ENCODE data around the gene VEPH1. TPM values are rescaled to one million over a fixed set of nuclear protein-coding genes. Genes with fewer than 3 reads are reported as not detected.

Gene VEPH1
- total and polyA plus RNA-seq, 9 of the 15 experiments (the other 6 are each of a cell fraction or from before 2014, with no cell fraction given) = 4.5 to 15.6 (median 5.8) TPM

DNA sequence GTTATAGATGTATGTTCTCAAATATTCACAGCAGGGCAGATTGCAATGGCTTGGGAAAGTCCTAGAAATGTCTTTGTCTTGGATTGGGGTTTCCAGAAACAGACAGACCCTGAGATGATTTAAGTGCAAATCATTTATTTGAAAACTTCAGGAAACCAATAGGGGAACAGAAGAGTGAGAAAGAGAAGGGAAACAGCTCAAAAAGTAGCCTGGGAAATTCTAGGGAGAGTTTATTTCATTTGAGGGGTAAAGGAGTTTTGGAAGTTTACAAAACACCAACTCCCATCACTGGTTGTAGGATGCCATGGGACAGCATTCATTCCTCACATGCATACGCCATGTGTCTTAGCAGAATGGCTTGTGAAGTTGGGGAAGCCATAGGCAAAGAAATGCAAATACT is 98.8 kb downstream of the VEPH1 start:
- in situ Hi-C loops (cut with MboI) = no loop called here
- 0% methylated on average over 1 of the region's 1 CpG for WGBS (ENCODE audit: insufficient coverage, low coverage, missing lambda C conversion rate)

DNA sequence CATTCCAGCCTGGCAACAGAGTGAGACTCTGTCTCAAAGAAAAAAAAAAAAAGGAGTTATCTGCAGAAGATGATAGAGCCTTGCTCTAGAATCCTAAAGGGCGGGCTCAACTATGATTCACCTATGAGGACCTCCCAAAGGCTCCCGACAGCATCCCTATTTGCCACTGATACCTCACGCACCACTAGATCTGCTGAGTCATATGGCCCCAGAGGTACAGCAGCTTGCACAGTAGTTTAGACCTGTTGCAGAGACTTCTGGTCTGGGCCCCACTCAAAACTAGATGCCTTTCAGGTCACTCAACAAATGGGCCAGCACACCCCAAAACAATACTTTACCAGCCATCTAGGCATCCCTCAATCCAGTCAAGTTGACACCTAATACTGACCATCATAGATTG is 104.6 kb downstream of the VEPH1 start:
- no peak for TF ChIP-seq FUS (optimal IDR thresholded peaks at IDR 0.05; ENCODE audit: low read depth, low read length)
- no peak for TF ChIP-seq ETV6 (IDR thresholded peaks at IDR 0.05; ENCODE audit: borderline replicate concordance in 1 of 2, low read depth in 2 of 2, low read length in 1 of 2)
- no peak for TF ChIP-seq ETV6 (CRISPR knock-in tag; IDR thresholded peaks at IDR 0.05; ENCODE audit: borderline replicate concordance)
- TF ChIP-seq NFE2L1 (tag; IDR thresholded peaks at IDR 0.05; ENCODE audit: borderline replicate concordance, low read depth) = peak; percentile 57; the same call in 1 of the 2 replicates
- TF ChIP-seq ZNF316 (IDR thresholded peaks at IDR 0.05) = peak; percentile 40; the same call in 1 of the 2 replicates
- TF ChIP-seq MAFF (IDR thresholded peaks at IDR 0.05; ENCODE audit: low read length) = peak; percentile 48; the same call in 1 of the 2 replicates
- TF ChIP-seq C11orf30 (IDR thresholded peaks at IDR 0.05; ENCODE audit: low read depth) = peak; percentile 61; the same call in 1 of the 2 replicates
- TF ChIP-seq MAFG (tag; conservative IDR thresholded peaks at IDR 0.05) = peak; percentile 74
- no peak for TF ChIP-seq LARP7 (IDR thresholded peaks at IDR 0.05)
- peak; percentile 23; the same call in 1 of the 2 replicates for TF ChIP-seq MAFK (IDR thresholded peaks at IDR 0.05; ENCODE audit: low read length)
- TF ChIP-seq E2F3 (CRISPR knock-in tag; IDR thresholded peaks at IDR 0.05) = no peak
- TF ChIP-seq NFE2 (IDR thresholded peaks at IDR 0.05; ENCODE audit: low read depth) = peak; percentile 83
- no peak for TF ChIP-seq ZNF124 (CRISPR knock-in tag; IDR thresholded peaks at IDR 0.05)
- intact Hi-C loops (cut with micrococcal nuclease) = no loop called here
- ChIA-PET POLR2A (no interaction called here), CTCF (ENCODE audit: low intra/inter-chr PET ratio) (no interaction called here)
- Histone ChIP-seq H3K27me3 (ENCODE audit: control insufficient read depth in 2 of 2, insufficient read depth in 2 of 2, low read length in 2 of 2) (peaks cover 0 to 5% of the 10 kb centered on the region in 2 experiments; a peak in 1 of 5 replicates), H3K4me3 (no peak overlapping the region), H3K9me3 (replicated peaks; ENCODE audit: control insufficient read depth, insufficient read depth, low read depth, low read length) (no peaks in the 10 kb centered on the region), H3K27ac (ENCODE audit: extremely low read depth, low read depth, low read length) (no peak overlapping the region), H3K9ac (ENCODE audit: insufficient read depth in 1 of 2, low read depth in 2 of 2, low read length in 2 of 2) (no peak overlapping the region), H2AFZ (ENCODE audit: low read depth, low read length) (no peak overlapping the region), H3K4me1 (replicated peaks in 1 of 2; ENCODE audit: control insufficient read depth in 2 of 2, insufficient read depth in 2 of 2, low read length in 2 of 2) (no peaks in the 10 kb centered on the region), H3K9me1 (ENCODE audit: control insufficient read depth, insufficient read depth, low read length) (no peaks in the 10 kb centered on the region), H4K20me1 (replicated peaks; ENCODE audit: control insufficient read depth, insufficient read depth, low read length) (no peaks in the 10 kb centered on the region), H3K4me2 (ENCODE audit: insufficient read depth, low read length) (no peak overlapping the region), H3K79me2 (ENCODE audit: control insufficient read depth, insufficient read depth, low read length) (no peaks in the 10 kb centered on the region), H3K36me3 (ENCODE audit: control insufficient read depth, insufficient read depth, low read length) (no peaks in the 10 kb centered on the region)
- ATAC-seq (0 out of 3 replicates have a peak, but pooled peaks have one; percentile 32), DNase-seq (ENCODE audit: extremely low read depth in 1 of 4, low spot score in 3 of 4) (peak in 1 of 4 experiments; percentile 18), FAIRE-seq (no peak)
- BruUV-seq (replicated peaks) = no TSS peak
- in situ Hi-C loops (cut with MboI) = no loop called here
- 15% methylated on average over 3 of the region's 3 CpGs for WGBS (ENCODE audit: insufficient coverage, low coverage, missing lambda C conversion rate)

More for the DNA sequence above, 98.8 kb downstream of the VEPH1 start:
- no peak for TF ChIP-seq MBD2 (IDR thresholded peaks at IDR 0.05; ENCODE audit: borderline replicate concordance, low read depth)
- TF ChIP-seq ERF (CRISPR knock-in tag; IDR thresholded peaks at IDR 0.05) = no peak
- TF ChIP-seq, protein P1, sequence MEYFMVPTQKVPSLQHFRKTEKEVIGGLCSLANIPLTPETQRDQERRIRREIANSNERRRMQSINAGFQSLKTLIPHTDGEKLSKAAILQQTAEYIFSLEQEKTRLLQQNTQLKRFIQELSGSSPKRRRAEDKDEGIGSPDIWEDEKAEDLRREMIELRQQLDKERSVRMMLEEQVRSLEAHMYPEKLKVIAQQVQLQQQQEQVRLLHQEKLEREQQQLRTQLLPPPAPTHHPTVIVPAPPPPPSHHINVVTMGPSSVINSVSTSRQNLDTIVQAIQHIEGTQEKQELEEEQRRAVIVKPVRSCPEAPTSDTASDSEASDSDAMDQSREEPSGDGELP (CRISPR knock-in tag; IDR thresholded peaks at IDR 0.05; ENCODE audit: borderline replicate concordance) = no peak
- no peak for TF ChIP-seq NR4A1 (CRISPR knock-in tag; IDR thresholded peaks at IDR 0.05)
- TF ChIP-seq NR4A1 (tag; IDR thresholded peaks at IDR 0.05) = no peak
- TF ChIP-seq, protein P2, sequence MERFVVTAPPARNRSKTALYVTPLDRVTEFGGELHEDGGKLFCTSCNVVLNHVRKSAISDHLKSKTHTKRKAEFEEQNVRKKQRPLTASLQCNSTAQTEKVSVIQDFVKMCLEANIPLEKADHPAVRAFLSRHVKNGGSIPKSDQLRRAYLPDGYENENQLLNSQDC (CRISPR knock-in tag; IDR thresholded peaks at IDR 0.05) = no peak
- no peak for TF ChIP-seq ZNF695 (CRISPR knock-in tag; IDR thresholded peaks at IDR 0.05)
- FAIRE-seq (no peak), DNase-seq (ENCODE audit: extremely low read depth in 1 of 4, low spot score in 3 of 4) (no peak), ATAC-seq (no peak)
- H3K36me3 ChIP-seq (ENCODE audit: control insufficient read depth, insufficient read depth, low read length) = no peaks in the 10 kb centered on the region
- H3K79me2 ChIP-seq (ENCODE audit: control insufficient read depth, insufficient read depth, low read length) = no peaks in the 10 kb centered on the region
- H3K4me3 ChIP-seq = no peak overlapping the region
- H4K20me1 ChIP-seq (replicated peaks; ENCODE audit: control insufficient read depth, insufficient read depth, low read length) = no peaks in the 10 kb centered on the region
- no peaks in the 10 kb centered on the region for H3K9me1 ChIP-seq (ENCODE audit: control insufficient read depth, insufficient read depth, low read length)
- H3K4me2 ChIP-seq (ENCODE audit: insufficient read depth, low read length) = no peak overlapping the region
- ChIA-PET CTCF (ENCODE audit: low intra/inter-chr PET ratio) (no interaction called here), POLR2A (no interaction called here)
- no peaks in the 10 kb centered on the region for H3K27me3 ChIP-seq (ENCODE audit: control insufficient read depth in 2 of 2, insufficient read depth in 2 of 2, low read length in 2 of 2)
- H2AFZ ChIP-seq (ENCODE audit: low read depth, low read length) = no peak overlapping the region
- BruUV-seq (replicated peaks) = no TSS peak
- intact Hi-C loops (cut with micrococcal nuclease) = no loop called here
- H3K4me1 ChIP-seq (replicated peaks in 1 of 2; ENCODE audit: control insufficient read depth in 2 of 2, insufficient read depth in 2 of 2, low read length in 2 of 2) = no peaks in the 10 kb centered on the region
- no peak overlapping the region for H3K27ac ChIP-seq (ENCODE audit: extremely low read depth, low read depth, low read length)
- no peak overlapping the region for H3K9ac ChIP-seq (ENCODE audit: insufficient read depth in 1 of 2, low read depth in 2 of 2, low read length in 2 of 2)
- H3K9me3 ChIP-seq (replicated peaks; ENCODE audit: control insufficient read depth, insufficient read depth, low read depth, low read length) = no peaks in the 10 kb centered on the region
